ENCODE measurements around the gene PSMA3. TPM values are rescaled to one million over a fixed set of nuclear protein-coding genes. Genes with fewer than 3 reads are reported as not detected.

PSMA3 gene
- total and polyA plus RNA-seq, 9 of the 15 experiments (the other 6 are each of a cell fraction or from before 2014, with no cell fraction given) = 129 to 786 (median 319) TPM

GRCh38 chr14:58227096-58227819 lies 17.4 kb upstream of the PSMA3 start (continued):
- TF ChIP-seq SAP30 (IDR thresholded peaks at IDR 0.05; ENCODE audit: borderline replicate concordance, insufficient read depth, low read depth, low read length, poor library complexity, severe bottlenecking) (no peak), KDM2B (CRISPR knock-in tag; IDR thresholded peaks at IDR 0.05) (no peak), SMAD4 (CRISPR knock-in tag; conservative IDR thresholded peaks at IDR 0.05) (no peak), MTA1 (IDR thresholded peaks at IDR 0.05; ENCODE audit: borderline replicate concordance) (no peak), ZNF75A (CRISPR knock-in tag; IDR thresholded peaks at IDR 0.05) (no peak), BRD4 (IDR thresholded peaks at IDR 0.05) (no peak), SMC3 (conservative IDR thresholded peaks at IDR 0.05; ENCODE audit: insufficient read depth, low read depth, low read length) (no peak), TCF7L2 (IDR thresholded peaks at IDR 0.05; ENCODE audit: low read depth, low read length) (no peak), BACH1 (tag; IDR thresholded peaks at IDR 0.05) (no peak), ZNF184 (CRISPR knock-in tag; IDR thresholded peaks at IDR 0.05) (no peak), ZNF212 (CRISPR knock-in tag; IDR thresholded peaks at IDR 0.05) (no peak), EHMT2 (IDR thresholded peaks at IDR 0.05) (no peak)

Measured in K562 (cell line).